Muscle of leg (tissue), 9 donors: ENCODE measurements around the gene EPPIN. TPM values are rescaled to one million over a fixed set of nuclear protein-coding genes. Genes with fewer than 3 reads are reported as not detected.

Experiments
- polyA plus RNA-seq, 8 donors: library from polyadenylated mRNA; unstranded; fragments of 120-200 nt; gene quantifications; one replicate each; pipeline versions ENCODE4 v1.2.1 to v1.2.3, GENCODE V29; 2013; ENCODE audit warnings: inconsistent platforms in 1 of 8, low replicate concordance in 1 of 8; ENCODE audit not compliant: insufficient read length in 8 of 8, insufficient read depth in 1 of 8
- total RNA-seq: library from RNA; stranded (reverse); fragments of 120-200 nt; gene quantifications from one replicate; pipeline ENCODE4 v1.2.4, GENCODE V29; 2013

Gene EPPIN
- total and polyA plus RNA-seq, 9 donors = 0.04 to 0.09 TPM; not detected in 7

Other genes starting within 250 kb of the EPPIN start
- not detected for gene RBPJL, start 240.6 kb downstream of the EPPIN start, total RNA-seq
- under 1 TPM in 1 of 8 donors, not detected in 7; 0.17 TPM for gene RBPJL, start 240.6 kb downstream of the EPPIN start, polyA plus RNA-seq
- gene MATN4, start 239.1 kb downstream of the EPPIN start, total RNA-seq = 0.58 TPM
- 1 to 10 TPM in 1 of 8 donors, under 1 TPM in 7; 0.21 to 1.1 (median 0.70) TPM for gene MATN4, start 239.1 kb downstream of the EPPIN start, polyA plus RNA-seq
- gene SDC4, start 199.0 kb downstream of the EPPIN start, total RNA-seq = 6.0 TPM
- gene SDC4, start 199.0 kb downstream of the EPPIN start, polyA plus RNA-seq = 10 to 100 TPM in 2 of 8 donors, 1 to 10 TPM in 6; 5.4 to 14.1 (median 8.2) TPM
- gene SYS1, start 184.2 kb downstream of the EPPIN start, total RNA-seq = 10.1 TPM
- gene SYS1, start 184.2 kb downstream of the EPPIN start, polyA plus RNA-seq = 10 to 100 TPM; 14.1 to 20.0 (median 16.2) TPM
- gene TP53TG5, start 169.1 kb downstream of the EPPIN start, total RNA-seq = not detected
- gene TP53TG5, start 169.1 kb downstream of the EPPIN start, polyA plus RNA-seq = 1 to 10 TPM in 1 of 8 donors, under 1 TPM in 7; 0.19 to 1.3 (median 0.72) TPM
- gene DBNDD2, start 139.1 kb downstream of the EPPIN start, total RNA-seq = 7.3 TPM
- gene DBNDD2, start 139.1 kb downstream of the EPPIN start, polyA plus RNA-seq = 10 to 100 TPM; 16.9 to 27.3 (median 20.4) TPM
- gene PIGT, start 131.3 kb downstream of the EPPIN start, total RNA-seq = 39.5 TPM
- 10 to 100 TPM; 64.0 to 78.8 (median 74.6) TPM for gene PIGT, start 131.3 kb downstream of the EPPIN start, polyA plus RNA-seq
- 0.13 TPM for gene WFDC2, start 77.6 kb downstream of the EPPIN start, total RNA-seq
- 1 to 10 TPM in 2 of 8 donors, under 1 TPM in 3, not detected in 3; 0.24 to 2.1 (median 0.68) TPM for gene WFDC2, start 77.6 kb downstream of the EPPIN start, polyA plus RNA-seq
- gene SPINT3, start 31.8 kb downstream of the EPPIN start, total RNA-seq = not detected
- gene SPINT3, start 31.8 kb downstream of the EPPIN start, polyA plus RNA-seq = not detected
- gene WFDC6, start 7.9 kb downstream of the EPPIN start, total RNA-seq = not detected
- under 1 TPM in 1 of 8 donors, not detected in 7; 0.21 TPM for gene WFDC6, start 7.9 kb downstream of the EPPIN start, polyA plus RNA-seq
- not detected for gene WFDC8, start 31.9 kb upstream of the EPPIN start, total RNA-seq
- gene WFDC8, start 31.9 kb upstream of the EPPIN start, polyA plus RNA-seq = not detected
- gene WFDC10A, start 82.3 kb upstream of the EPPIN start, total RNA-seq = not detected
- gene WFDC10A, start 82.3 kb upstream of the EPPIN start, polyA plus RNA-seq = not detected
- gene WFDC9, start 83.9 kb upstream of the EPPIN start, total RNA-seq = not detected
- gene WFDC9, start 83.9 kb upstream of the EPPIN start, polyA plus RNA-seq = not detected
- gene WFDC11, start 122.8 kb upstream of the EPPIN start, total RNA-seq = not detected
- under 1 TPM in 1 of 8 donors, not detected in 7; 0.21 TPM for gene WFDC11, start 122.8 kb upstream of the EPPIN start, polyA plus RNA-seq
- not detected for gene WFDC13, start 154.6 kb upstream of the EPPIN start, total RNA-seq
- not detected for gene WFDC13, start 154.6 kb upstream of the EPPIN start, polyA plus RNA-seq
- gene WFDC10B, start 157.6 kb upstream of the EPPIN start, total RNA-seq = not detected
- not detected for gene WFDC10B, start 157.6 kb upstream of the EPPIN start, polyA plus RNA-seq
- gene SPINT4, start 174.9 kb upstream of the EPPIN start, total RNA-seq = not detected
- not detected for gene SPINT4, start 174.9 kb upstream of the EPPIN start, polyA plus RNA-seq
- 0.62 TPM for gene WFDC3, start 244.5 kb upstream of the EPPIN start, total RNA-seq
- gene WFDC3, start 244.5 kb upstream of the EPPIN start, polyA plus RNA-seq = 1 to 10 TPM in 4 of 8 donors, under 1 TPM in 4; 0.31 to 2.4 (median 0.92) TPM
- gene DNTTIP1, start 244.6 kb upstream of the EPPIN start, total RNA-seq = 18.1 TPM
- gene DNTTIP1, start 244.6 kb upstream of the EPPIN start, polyA plus RNA-seq = 10 to 100 TPM; 34.7 to 45.1 (median 43.2) TPM